ENCODE results near the gene PLS1.

Gene PLS1

GRCh38 chr3:142648950-142649349 lies 52.8 kb downstream of the PLS1 start:
- no peak overlapping the region for H3K4me3 ChIP-seq (ENCODE audit: low read depth, low read length)
- no peak for TF ChIP-seq CTCF (IDR thresholded peaks at IDR 0.05; ENCODE audit: insufficient read depth, low read depth, low read length, missing control alignments)
- DNase-seq (ENCODE audit: low read depth), result no peak

- no peak overlapping the region for H3K4me3 ChIP-seq (ENCODE audit: low read depth, low read length)
- DNase-seq (ENCODE audit: low read depth), result no peak
- TF ChIP-seq CTCF (IDR thresholded peaks at IDR 0.05; ENCODE audit: insufficient read depth, low read depth, low read length, missing control alignments), result no peak
Observed at GRCh38 chr3:142650001-142650693, 54.0 kb downstream of the PLS1 start.

GRCh38 chr3:142651711-142652110 lies 55.5 kb downstream of the PLS1 start:
- no peak for TF ChIP-seq CTCF (IDR thresholded peaks at IDR 0.05; ENCODE audit: insufficient read depth, low read depth, low read length, missing control alignments)
- no peak for DNase-seq (ENCODE audit: low read depth)
- H3K4me3 ChIP-seq (ENCODE audit: low read depth, low read length), result no peak overlapping the region

GRCh38 chr3:142652826-142653292 lies 56.7 kb downstream of the PLS1 start:
- no peak overlapping the region for H3K4me3 ChIP-seq (ENCODE audit: low read depth, low read length)
- no peak for DNase-seq (ENCODE audit: low read depth)
- TF ChIP-seq CTCF (IDR thresholded peaks at IDR 0.05; ENCODE audit: insufficient read depth, low read depth, low read length, missing control alignments), result no peak

GRCh38 chr3:142656575-142656974 lies 60.4 kb downstream of the PLS1 start:
- no peak overlapping the region for H3K4me3 ChIP-seq (ENCODE audit: low read depth, low read length)
- no peak for DNase-seq (ENCODE audit: low read depth)
- no peak for TF ChIP-seq CTCF (IDR thresholded peaks at IDR 0.05; ENCODE audit: insufficient read depth, low read depth, low read length, missing control alignments)

- no peak for TF ChIP-seq CTCF (IDR thresholded peaks at IDR 0.05; ENCODE audit: insufficient read depth, low read depth, low read length, missing control alignments)
- no peak overlapping the region for H3K4me3 ChIP-seq (ENCODE audit: low read depth, low read length)
- no peak for DNase-seq (ENCODE audit: low read depth)
Observed at GRCh38 chr3:142657033-142657432, 60.8 kb downstream of the PLS1 start.

GRCh38 chr3:142660383-142660782 lies 64.2 kb downstream of the PLS1 start:
- no peak for TF ChIP-seq CTCF (IDR thresholded peaks at IDR 0.05; ENCODE audit: insufficient read depth, low read depth, low read length, missing control alignments)
- no peak for DNase-seq (ENCODE audit: low read depth)
- H3K4me3 ChIP-seq (ENCODE audit: low read depth, low read length), result no peak overlapping the region
